ENCODE measurements around the gene TUT1. TPM values are rescaled to one million over a fixed set of nuclear protein-coding genes. Genes with fewer than 3 reads are reported as not detected.
"Not testable (repeated sequence)": the region's sequence is repeated elsewhere in the genome, so short reads cannot be mapped to it uniquely, and the experiment has no call there.

TUT1 gene
- total RNA-seq, 1 donor from 2014 or later, result 13.7 TPM

- intact Hi-C loops (cut with DNase I), result no loop called here
- ATAC-seq (no peak), DNase-seq (ENCODE audit: missing footprints) (no peak)
Observed at GRCh38 chr11:62565100-62565802, 26.1 kb downstream of the TUT1 start.

- not testable (repeated sequence) for ATAC-seq; DNase-seq (ENCODE audit: missing footprints)
- intact Hi-C loops (cut with DNase I), result loop anchor here (2.0 kb wide), 2 partner anchors 17 to 163 kb away; no protein-coding TSS in a partner anchor
Observed at GRCh38 chr11:62561677-62562230, 29.6 kb downstream of the TUT1 start.

GRCh38 chr11:62560566-62561103 lies 30.7 kb downstream of the TUT1 start:
- DNase-seq (ENCODE audit: missing footprints), result peak; percentile 77
- intact Hi-C loops (cut with DNase I), result loop anchor here (1.0 to 2.0 kb wide), 4 partner anchors 16 to 162 kb away; no protein-coding TSS in a partner anchor
- ATAC-seq, result peak; percentile 83

GRCh38 chr11:62559626-62560025 lies 31.7 kb downstream of the TUT1 start:
- not testable (repeated sequence) for DNase-seq (ENCODE audit: missing footprints); ATAC-seq
- intact Hi-C loops (cut with DNase I), result loop anchor here (1.0 to 2.0 kb wide), 4 partner anchors 15 to 161 kb away; no protein-coding TSS in a partner anchor

- DNase-seq (ENCODE audit: missing footprints) (no peak), ATAC-seq (no peak)
- intact Hi-C loops (cut with DNase I), result no loop called here
Observed at GRCh38 chr11:62559204-62559603, 32.1 kb downstream of the TUT1 start.

GRCh38 chr11:62558669-62559068 lies 32.7 kb downstream of the TUT1 start:
- ATAC-seq (no peak), DNase-seq (ENCODE audit: missing footprints) (no peak)
- intact Hi-C loops (cut with DNase I), result no loop called here

GRCh38 chr11:62556875-62557631 lies 34.3 kb downstream of the TUT1 start:
- no peak for DNase-seq (ENCODE audit: missing footprints)
- intact Hi-C loops (cut with DNase I), result no loop called here
- no peak for ATAC-seq

- peak; percentile 71 for ATAC-seq
- peak; percentile 93 for DNase-seq (ENCODE audit: missing footprints)
- intact Hi-C loops (cut with DNase I), result no loop called here
Observed at GRCh38 chr11:62556108-62556874, 35.0 kb downstream of the TUT1 start.

GRCh38 chr11:62555464-62556107 lies 35.7 kb downstream of the TUT1 start:
- ATAC-seq, result no peak
- DNase-seq (ENCODE audit: missing footprints), result no peak
- intact Hi-C loops (cut with DNase I), result no loop called here

- intact Hi-C loops (cut with DNase I), result no loop called here
- no peak for DNase-seq (ENCODE audit: missing footprints)
- ATAC-seq, result no peak
Observed at GRCh38 chr11:62554387-62555167, 36.7 kb downstream of the TUT1 start.

GRCh38 chr11:62553839-62554361 lies 37.4 kb downstream of the TUT1 start:
- ATAC-seq (no peak), DNase-seq (ENCODE audit: missing footprints) (no peak)
- intact Hi-C loops (cut with DNase I), result no loop called here

GRCh38 chr11:62553080-62553838 lies 38.1 kb downstream of the TUT1 start:
- DNase-seq (ENCODE audit: missing footprints) (peak; percentile 92), ATAC-seq (peak; percentile 84)
- intact Hi-C loops (cut with DNase I), result no loop called here

- intact Hi-C loops (cut with DNase I), result no loop called here
- ATAC-seq, result no peak
- no peak for DNase-seq (ENCODE audit: missing footprints)
Observed at GRCh38 chr11:62552485-62553079, 38.7 kb downstream of the TUT1 start.

GRCh38 chr11:62550478-62550877 lies 40.8 kb downstream of the TUT1 start:
- intact Hi-C loops (cut with DNase I); ATAC-seq; DNase-seq (ENCODE audit: missing footprints): not testable (repeated sequence)

GRCh38 chr11:62548545-62549335 lies 42.6 kb downstream of the TUT1 start:
- intact Hi-C loops (cut with DNase I), result loop anchor here (5.0 kb wide), 2 partner anchors 119 to 294 kb away; partner anchors contain the start of genes C11orf98 and CSKMT
- DNase-seq (ENCODE audit: missing footprints), result no peak

More at GRCh38 chr11:62548545-62549335, 42.6 kb downstream of the TUT1 start:
- no peak for ATAC-seq

All from Right ventricle myocardium inferior (tissue), 1 donor.